Measurements from ENCODE around the gene FBXO10.

Gene FBXO10

DNA sequence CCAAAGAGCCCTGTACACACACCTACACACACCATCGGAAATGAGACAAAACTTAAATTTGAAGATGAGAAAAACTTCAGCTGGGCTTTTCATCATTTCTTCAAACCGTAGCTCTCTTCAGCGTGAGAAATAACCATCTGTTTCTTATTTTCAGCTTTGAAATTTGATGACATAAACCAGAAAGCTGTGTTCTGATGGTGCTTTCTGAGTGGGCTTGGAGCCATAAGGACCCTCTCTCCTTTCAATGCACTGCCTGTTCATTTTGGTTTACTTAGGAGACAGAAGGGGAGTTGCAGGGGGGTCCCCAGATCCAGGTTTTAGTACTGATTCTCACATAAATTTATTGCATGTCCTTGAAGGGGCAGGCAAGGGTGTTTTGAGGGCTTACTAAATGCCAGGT lies 9.5 kb downstream of the FBXO10 start:
- no peaks in the 10 kb centered on the region for H4K20me1 ChIP-seq (ENCODE audit: insufficient read depth, low read length)
- no peak overlapping the region for H3K4me3 ChIP-seq (ENCODE audit: low read length)
- no peak overlapping the region for H3K27ac ChIP-seq (ENCODE audit: low read length)
- no peak for DNase-seq
- H3K79me2 ChIP-seq (ENCODE audit: low read length), result no peaks in the 10 kb centered on the region
- no peaks in the 10 kb centered on the region for H3K27me3 ChIP-seq (replicated peaks; ENCODE audit: insufficient read depth, low read length)
- H2AFZ ChIP-seq (ENCODE audit: low read length), result no peak overlapping the region
- no peak overlapping the region for H3K9ac ChIP-seq (ENCODE audit: low read length)
- no peak overlapping the region for H3K4me2 ChIP-seq (ENCODE audit: low read depth, low read length)
- H3K4me1 ChIP-seq (ENCODE audit: low read length), result no peaks in the 10 kb centered on the region
- no peaks in the 10 kb centered on the region for H3K9me3 ChIP-seq (replicated peaks; ENCODE audit: insufficient read depth, low read length)
- H3K9me2 ChIP-seq (replicated peaks; ENCODE audit: insufficient read depth, low read length), result no peaks in the 10 kb centered on the region
- no peaks in the 10 kb centered on the region for H3F3A ChIP-seq (ENCODE audit: insufficient read depth, low read length)
- TF ChIP-seq EZH2 (optimal IDR thresholded peaks at IDR 0.05; ENCODE audit: low read depth, low read length), result no peak
- TF ChIP-seq EZH2phosphoT487 (IDR thresholded peaks at IDR 0.05; ENCODE audit: low read length), result no peak
- TF ChIP-seq, protein P1, sequence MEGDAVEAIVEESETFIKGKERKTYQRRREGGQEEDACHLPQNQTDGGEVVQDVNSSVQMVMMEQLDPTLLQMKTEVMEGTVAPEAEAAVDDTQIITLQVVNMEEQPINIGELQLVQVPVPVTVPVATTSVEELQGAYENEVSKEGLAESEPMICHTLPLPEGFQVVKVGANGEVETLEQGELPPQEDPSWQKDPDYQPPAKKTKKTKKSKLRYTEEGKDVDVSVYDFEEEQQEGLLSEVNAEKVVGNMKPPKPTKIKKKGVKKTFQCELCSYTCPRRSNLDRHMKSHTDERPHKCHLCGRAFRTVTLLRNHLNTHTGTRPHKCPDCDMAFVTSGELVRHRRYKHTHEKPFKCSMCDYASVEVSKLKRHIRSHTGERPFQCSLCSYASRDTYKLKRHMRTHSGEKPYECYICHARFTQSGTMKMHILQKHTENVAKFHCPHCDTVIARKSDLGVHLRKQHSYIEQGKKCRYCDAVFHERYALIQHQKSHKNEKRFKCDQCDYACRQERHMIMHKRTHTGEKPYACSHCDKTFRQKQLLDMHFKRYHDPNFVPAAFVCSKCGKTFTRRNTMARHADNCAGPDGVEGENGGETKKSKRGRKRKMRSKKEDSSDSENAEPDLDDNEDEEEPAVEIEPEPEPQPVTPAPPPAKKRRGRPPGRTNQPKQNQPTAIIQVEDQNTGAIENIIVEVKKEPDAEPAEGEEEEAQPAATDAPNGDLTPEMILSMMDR (IDR thresholded peaks at IDR 0.05; ENCODE audit: low read length), result no peak
- no peaks in the 10 kb centered on the region for H3K36me3 ChIP-seq (replicated peaks; ENCODE audit: insufficient read depth, low read length)

- H3K4me1 ChIP-seq (ENCODE audit: low read length), result no peaks in the 10 kb centered on the region
- H3K27me3 ChIP-seq (replicated peaks; ENCODE audit: insufficient read depth, low read length), result no peaks in the 10 kb centered on the region
- no peaks in the 10 kb centered on the region for H3K9me2 ChIP-seq (replicated peaks; ENCODE audit: insufficient read depth, low read length)
- DNase-seq, result no peak
- H3F3A ChIP-seq (ENCODE audit: insufficient read depth, low read length), result no peaks in the 10 kb centered on the region
- no peak overlapping the region for H2AFZ ChIP-seq (ENCODE audit: low read length)
- TF ChIP-seq, protein P1 (IDR thresholded peaks at IDR 0.05; ENCODE audit: low read length), result no peak
- TF ChIP-seq EZH2phosphoT487 (IDR thresholded peaks at IDR 0.05; ENCODE audit: low read length) (no peak), EZH2 (optimal IDR thresholded peaks at IDR 0.05; ENCODE audit: low read depth, low read length) (no peak)
- no peaks in the 10 kb centered on the region for H4K20me1 ChIP-seq (ENCODE audit: insufficient read depth, low read length)
- no peaks in the 10 kb centered on the region for H3K79me2 ChIP-seq (ENCODE audit: low read length)
- H3K36me3 ChIP-seq (replicated peaks; ENCODE audit: insufficient read depth, low read length), result no peaks in the 10 kb centered on the region
- H3K4me2 ChIP-seq (ENCODE audit: low read depth, low read length), result no peak overlapping the region
- no peak overlapping the region for H3K4me3 ChIP-seq (ENCODE audit: low read length)
- H3K9me3 ChIP-seq (replicated peaks; ENCODE audit: insufficient read depth, low read length), result no peaks in the 10 kb centered on the region
- H3K27ac ChIP-seq (ENCODE audit: low read length), result no peak overlapping the region
- H3K9ac ChIP-seq (ENCODE audit: low read length), result no peak overlapping the region
Measured at GRCh38 chr9:37565661-37566618, 10.2 kb downstream of the FBXO10 start.

DNA sequence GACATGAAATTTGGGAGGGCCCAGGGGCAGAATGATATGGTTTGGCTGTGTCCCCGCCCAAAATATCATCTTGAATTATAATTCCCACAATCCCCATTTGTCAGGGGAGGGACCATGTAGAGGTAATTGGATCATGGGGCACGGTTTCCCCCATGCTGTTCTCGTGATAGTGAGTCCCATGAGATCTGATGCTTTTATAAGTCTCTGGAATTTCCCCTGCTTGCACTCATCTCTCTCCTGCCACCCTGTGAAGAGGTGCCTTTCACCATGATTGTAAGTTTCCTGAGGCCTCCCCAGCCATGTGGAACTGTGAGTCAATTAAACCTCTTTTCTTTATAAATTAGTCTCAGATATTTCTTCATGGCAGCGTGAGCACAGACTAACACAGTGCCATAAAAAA lies 11.3 kb downstream of the FBXO10 start:
- no peak for DNase-seq
- Histone ChIP-seq H3K4me2 (ENCODE audit: low read depth, low read length) (no peak overlapping the region), H3K27me3 (replicated peaks; ENCODE audit: insufficient read depth, low read length) (no peaks in the 10 kb centered on the region)

More for the DNA sequence above, 11.3 kb downstream of the FBXO10 start:
- no peaks in the 10 kb centered on the region for H3K4me1 ChIP-seq (ENCODE audit: low read length)
- no peak overlapping the region for H2AFZ ChIP-seq (ENCODE audit: low read length)
- no peaks in the 10 kb centered on the region for H3F3A ChIP-seq (ENCODE audit: insufficient read depth, low read length)
- no peaks in the 10 kb centered on the region for H3K9me3 ChIP-seq (replicated peaks; ENCODE audit: insufficient read depth, low read length)
- H3K79me2 ChIP-seq (ENCODE audit: low read length), result no peaks in the 10 kb centered on the region
- H3K36me3 ChIP-seq (replicated peaks; ENCODE audit: insufficient read depth, low read length), result no peaks in the 10 kb centered on the region
- no peaks in the 10 kb centered on the region for H3K9me2 ChIP-seq (replicated peaks; ENCODE audit: insufficient read depth, low read length)
- no peaks in the 10 kb centered on the region for H4K20me1 ChIP-seq (ENCODE audit: insufficient read depth, low read length)
- no peak overlapping the region for H3K9ac ChIP-seq (ENCODE audit: low read length)
- H3K4me3 ChIP-seq (ENCODE audit: low read length), result no peak overlapping the region
- TF ChIP-seq EZH2phosphoT487 (IDR thresholded peaks at IDR 0.05; ENCODE audit: low read length) (no peak), EZH2 (optimal IDR thresholded peaks at IDR 0.05; ENCODE audit: low read depth, low read length) (no peak)
- TF ChIP-seq, protein P1 (IDR thresholded peaks at IDR 0.05; ENCODE audit: low read length), result no peak
- H3K27ac ChIP-seq (ENCODE audit: low read length), result no peak overlapping the region
